ENCODE results near the gene RASAL1. TPM values are rescaled to one million over a fixed set of nuclear protein-coding genes. Genes with fewer than 3 reads are reported as not detected.

RASAL1 gene
- total RNA-seq, 3 donors from 2014 or later = 0.58 to 1.1 (median 0.87) TPM

DNA sequence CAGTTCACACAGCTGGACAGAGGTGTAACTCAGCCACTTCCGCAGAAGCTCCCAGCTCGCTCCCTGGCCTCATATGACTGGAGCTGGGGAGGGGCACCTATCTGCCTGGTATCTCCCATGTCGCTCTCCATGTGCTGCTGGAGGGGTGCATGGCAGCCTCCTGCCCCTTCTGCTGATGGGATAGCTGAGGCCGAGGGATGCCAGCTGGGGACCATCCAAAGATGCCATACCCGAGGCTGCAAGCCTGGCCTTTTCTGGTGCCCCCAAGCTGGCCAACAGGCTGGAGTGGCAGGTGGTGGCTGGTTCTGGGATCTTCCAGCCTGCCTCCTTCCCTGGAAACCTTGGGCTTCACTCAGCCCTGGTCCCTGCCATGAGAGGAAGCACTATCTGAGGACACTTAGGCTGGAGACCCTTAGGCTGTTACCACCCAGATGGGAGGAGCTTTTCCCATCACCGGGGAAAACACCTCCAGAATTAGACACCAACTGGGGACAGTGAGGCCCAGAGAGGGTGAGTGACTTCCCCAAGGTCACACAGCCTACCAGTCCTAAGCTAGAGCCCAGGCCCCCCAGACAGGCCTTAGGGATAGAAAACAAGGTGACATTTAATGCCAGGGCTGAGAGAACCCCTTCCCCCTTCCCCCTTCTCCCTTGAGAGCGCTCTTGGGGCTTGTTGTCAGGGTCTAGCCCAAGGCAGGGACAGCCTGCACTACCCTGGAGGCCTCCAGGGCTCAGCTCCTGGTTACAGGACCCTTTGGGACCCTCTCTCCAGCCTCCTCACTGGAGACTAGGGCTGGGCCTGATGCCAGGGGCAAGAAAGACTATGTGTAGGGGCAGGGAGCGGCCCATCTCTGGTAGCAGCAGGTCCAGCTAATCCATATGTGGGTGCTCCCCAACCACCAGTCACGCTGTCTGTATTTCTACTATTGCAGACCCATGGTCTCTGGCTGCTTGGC is 71.9 kb downstream of the RASAL1 start:
- Mint-ChIP-seq H3K4me3 (no peak overlapping the region), H3K4me1 (ENCODE audit: low read depth) (peaks cover 48% of the 10 kb centered on the region), H3K9me3 (no peaks in the 10 kb centered on the region), H3K36me3 (ENCODE audit: insufficient read depth) (no peaks in the 10 kb centered on the region), H3K27me3 (ENCODE audit: low read depth) (no peaks in the 10 kb centered on the region)
- no peak for ATAC-seq
- no peak for DNase-seq

- H3K4me1 Mint-ChIP-seq (ENCODE audit: low read depth) = peaks cover 46% of the 10 kb centered on the region
- H3K9me3 Mint-ChIP-seq = no peaks in the 10 kb centered on the region
- H3K36me3 Mint-ChIP-seq (ENCODE audit: insufficient read depth) = no peaks in the 10 kb centered on the region
- no peaks in the 10 kb centered on the region for H3K27me3 Mint-ChIP-seq (ENCODE audit: low read depth)
- no peak overlapping the region for H3K4me3 Mint-ChIP-seq
- no peak for DNase-seq
- ATAC-seq = no peak
These were observed 72.8 kb downstream of the RASAL1 start for GRCh38 chr12:113062502-113063395.

- no peak for ATAC-seq
- H3K27me3 Mint-ChIP-seq (ENCODE audit: low read depth) = no peaks in the 10 kb centered on the region
- no peaks in the 10 kb centered on the region for H3K36me3 Mint-ChIP-seq (ENCODE audit: insufficient read depth)
- peaks cover 38% of the 10 kb centered on the region for H3K4me1 Mint-ChIP-seq (ENCODE audit: low read depth)
- no peak overlapping the region for H3K4me3 Mint-ChIP-seq
- H3K9me3 Mint-ChIP-seq = no peaks in the 10 kb centered on the region
- DNase-seq = no peak
These were observed 74.4 kb downstream of the RASAL1 start for GRCh38 chr12:113061061-113061694.

GRCh38 chr12:113060336-113060960 is 75.1 kb downstream of the RASAL1 start:
- no peaks in the 10 kb centered on the region for H3K27me3 Mint-ChIP-seq (ENCODE audit: low read depth)
- no peaks in the 10 kb centered on the region for H3K36me3 Mint-ChIP-seq (ENCODE audit: insufficient read depth)
- DNase-seq (no peak), ATAC-seq (no peak)
- H3K4me1 Mint-ChIP-seq (ENCODE audit: low read depth) = peaks cover 40% of the 10 kb centered on the region
- no peak overlapping the region for H3K4me3 Mint-ChIP-seq
- no peaks in the 10 kb centered on the region for H3K9me3 Mint-ChIP-seq

- Mint-ChIP-seq H3K36me3 (ENCODE audit: insufficient read depth) (no peaks in the 10 kb centered on the region), H3K27me3 (ENCODE audit: low read depth) (no peaks in the 10 kb centered on the region)
These were observed 76.4 kb downstream of the RASAL1 start for GRCh38 chr12:113059071-113059595.

GRCh38 chr12:113058553-113058952 is 77.0 kb downstream of the RASAL1 start:
- Mint-ChIP-seq H3K4me3 (peak overlapping the region; percentile 51), H3K9me3 (no peaks in the 10 kb centered on the region), H3K27me3 (ENCODE audit: low read depth) (no peaks in the 10 kb centered on the region), H3K4me1 (ENCODE audit: low read depth) (peaks cover 39% of the 10 kb centered on the region), H3K36me3 (ENCODE audit: insufficient read depth) (no peaks in the 10 kb centered on the region)
- ATAC-seq (no peak), DNase-seq (no peak)

More at GRCh38 chr12:113059071-113059595, 76.4 kb downstream of the RASAL1 start:
- Mint-ChIP-seq H3K9me3 (no peaks in the 10 kb centered on the region), H3K4me3 (no peak overlapping the region), H3K4me1 (ENCODE audit: low read depth) (peaks cover 42% of the 10 kb centered on the region)
- peak in 1 of 2 donors; percentile 15 for ATAC-seq
- DNase-seq = no peak

DNA sequence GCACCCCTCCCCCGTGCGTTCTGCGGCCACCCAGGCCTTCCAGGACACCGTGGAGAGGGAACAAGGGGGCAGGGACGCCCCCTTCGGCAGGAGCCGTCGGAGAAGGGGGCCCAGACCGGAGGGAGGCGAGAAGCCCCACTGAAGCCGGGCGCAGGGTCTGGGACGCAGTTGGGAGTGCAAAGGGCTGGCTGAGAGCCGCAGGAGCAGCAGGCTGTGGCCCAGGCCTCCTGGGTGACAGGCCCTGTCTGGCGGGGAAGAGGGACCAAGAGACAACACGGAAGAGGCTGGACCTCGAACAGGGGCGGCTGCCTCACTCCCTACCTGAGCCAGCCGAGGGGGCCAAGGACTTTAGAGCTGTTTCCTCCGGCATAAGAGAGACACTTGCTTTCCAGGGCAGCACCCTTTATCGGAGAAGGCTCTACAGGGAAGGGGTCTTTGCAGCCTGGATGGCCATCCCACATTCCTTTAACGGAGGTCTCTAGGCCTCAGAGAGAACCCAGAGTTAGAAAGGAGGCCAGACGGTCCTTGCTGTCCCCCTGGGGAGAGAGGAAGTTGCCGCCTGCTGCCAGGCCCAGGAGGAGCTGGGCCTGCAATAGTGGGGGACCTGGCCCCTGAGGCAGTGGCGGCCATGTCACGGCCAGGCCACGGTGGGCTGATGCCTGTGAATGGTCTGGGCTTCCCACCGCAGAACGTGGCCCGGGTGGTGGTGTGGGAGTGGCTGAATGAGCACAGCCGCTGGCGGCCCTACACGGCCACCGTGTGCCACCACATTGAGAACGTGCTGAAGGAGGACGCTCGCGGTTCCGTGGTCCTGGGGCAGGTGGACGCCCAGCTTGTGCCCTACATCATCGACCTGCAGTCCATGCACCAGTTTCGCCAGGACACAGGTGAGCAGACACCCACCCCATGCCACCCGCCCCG is 77.7 kb downstream of the RASAL1 start:
- no peaks in the 10 kb centered on the region for H3K27me3 Mint-ChIP-seq (ENCODE audit: low read depth)
- H3K9me3 Mint-ChIP-seq = no peaks in the 10 kb centered on the region
- no peaks in the 10 kb centered on the region for H3K36me3 Mint-ChIP-seq (ENCODE audit: insufficient read depth)
- ATAC-seq = no peak
- peaks cover 39% of the 10 kb centered on the region for H3K4me1 Mint-ChIP-seq (ENCODE audit: low read depth)
- no peak for DNase-seq
- peak overlapping the region; percentile 68 for H3K4me3 Mint-ChIP-seq

- peak; percentile 62 to 75 for ATAC-seq
- peaks cover 41% of the 10 kb centered on the region for H3K4me1 Mint-ChIP-seq (ENCODE audit: low read depth)
- H3K4me3 Mint-ChIP-seq = peak within 1 kb of the TSS; percentile 81
- H3K9me3 Mint-ChIP-seq = no peaks in the 10 kb centered on the region
- DNase-seq = peak; percentile 35
- H3K27me3 Mint-ChIP-seq (ENCODE audit: low read depth) = no peaks in the 10 kb centered on the region
- no peaks in the 10 kb centered on the region for H3K36me3 Mint-ChIP-seq (ENCODE audit: insufficient read depth)
These were observed 78.7 kb downstream of the RASAL1 start, which contains the start of gene DTX1 for GRCh38 chr12:113056631-113057488. Gene DTX1 (plus strand): TSS chr12:113056730. CDS start chr12:113058193, 1,463 bp downstream.

DNA sequence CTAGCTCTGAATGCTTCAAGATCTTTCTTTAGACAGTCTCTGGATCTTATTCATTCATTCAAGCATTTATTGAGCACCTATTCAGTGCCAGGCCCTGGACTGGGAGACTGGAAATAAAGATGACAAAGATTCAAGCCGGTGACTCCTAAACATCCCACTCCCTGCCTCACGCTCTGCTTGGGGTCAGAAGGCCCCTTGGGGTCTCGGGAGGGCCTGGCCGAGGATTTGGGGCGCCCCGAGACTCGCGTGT is 79.3 kb downstream of the RASAL1 start:
- no peak for ATAC-seq
- no peaks in the 10 kb centered on the region for H3K36me3 Mint-ChIP-seq (ENCODE audit: insufficient read depth)
- H3K4me1 Mint-ChIP-seq (ENCODE audit: low read depth) = peaks cover 39% of the 10 kb centered on the region
- H3K27me3 Mint-ChIP-seq (ENCODE audit: low read depth) = no peaks in the 10 kb centered on the region
- peak overlapping the region; percentile 81 for H3K4me3 Mint-ChIP-seq
- no peaks in the 10 kb centered on the region for H3K9me3 Mint-ChIP-seq
- no peak for DNase-seq

DNA sequence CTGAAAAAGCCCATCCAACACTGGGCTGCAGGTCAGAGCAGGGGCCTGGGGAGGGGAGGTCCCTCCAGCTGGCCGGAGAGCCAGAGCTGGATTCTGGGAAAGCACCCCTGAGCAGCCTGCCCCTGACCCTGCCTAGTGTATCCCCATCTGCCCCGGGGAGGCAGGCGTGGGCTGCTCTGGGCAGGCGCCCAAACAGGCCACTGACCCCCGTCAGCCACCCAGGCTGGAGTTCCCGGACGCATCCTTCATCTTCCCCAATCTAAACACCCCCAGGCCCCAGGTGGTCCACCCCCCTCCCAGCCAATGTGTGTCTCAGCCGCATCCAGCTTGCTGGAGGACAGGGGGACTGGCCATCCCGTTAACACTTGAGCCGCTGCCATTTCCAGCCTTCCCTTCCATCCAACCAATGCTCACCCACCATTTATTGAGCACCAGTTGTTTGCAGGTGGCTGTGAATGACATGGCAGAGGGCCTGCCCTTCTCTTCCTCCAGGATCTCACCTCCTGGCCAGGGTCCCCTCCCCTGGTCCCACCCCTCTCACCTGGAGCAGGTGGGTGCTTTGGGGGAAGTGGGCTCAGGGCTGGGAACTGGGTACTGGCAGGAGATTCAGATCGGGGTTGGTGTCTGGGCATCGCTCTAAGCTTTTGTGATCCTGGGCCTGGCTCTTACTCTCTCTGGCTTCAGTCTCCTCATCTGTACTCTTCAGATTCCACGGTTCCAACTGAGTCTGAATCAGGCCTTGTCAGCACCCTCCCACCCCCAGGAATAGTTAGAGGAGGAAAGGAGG is 79.8 kb downstream of the RASAL1 start:
- Mint-ChIP-seq H3K4me3 (peak overlapping the region; percentile 81), H3K27me3 (ENCODE audit: low read depth) (no peaks in the 10 kb centered on the region), H3K36me3 (ENCODE audit: insufficient read depth) (no peaks in the 10 kb centered on the region), H3K9me3 (no peaks in the 10 kb centered on the region), H3K4me1 (ENCODE audit: low read depth) (peaks cover 34% of the 10 kb centered on the region)
- no peak for DNase-seq
- no peak for ATAC-seq

GRCh38 chr12:113054948-113055486 is 80.5 kb downstream of the RASAL1 start:
- peak overlapping the region; percentile 48 for H3K4me3 Mint-ChIP-seq
- H3K9me3 Mint-ChIP-seq = no peaks in the 10 kb centered on the region
- peaks cover 35% of the 10 kb centered on the region for H3K4me1 Mint-ChIP-seq (ENCODE audit: low read depth)
- DNase-seq = no peak
- H3K36me3 Mint-ChIP-seq (ENCODE audit: insufficient read depth) = no peaks in the 10 kb centered on the region
- ATAC-seq = no peak
- H3K27me3 Mint-ChIP-seq (ENCODE audit: low read depth) = no peaks in the 10 kb centered on the region

Measured in activated T-cell treated with anti-CD3 and anti-CD28 coated beads, Interleukin-2, amount 50 U/mL, for 4 hours (primary cell).